BE2C (cell line): Measurements from ENCODE around the gene ITPK1. TPM values are rescaled to one million over a fixed set of nuclear protein-coding genes. Genes with fewer than 3 reads are reported as not detected.
"Not testable (repeated sequence)": the region's sequence is repeated elsewhere in the genome, so short reads cannot be mapped to it uniquely, and the experiment has no call there.

Experiments
- DNase-seq: peaks from one replicate; pipeline ENCODE4 v3.0.0-alpha.2; 2020
- H3K27me3 ChIP-seq: fragments of 250-450 bp; sonication (Bioruptor Pico); 2 replicates; pipeline ENCODE4 v1.5.1; 2020; ENCODE audit warnings: mild to moderate bottlenecking
- H3K36me3 ChIP-seq: fragments of 250-450 bp; sonication (Bioruptor Pico); 2 replicates; pipeline ENCODE4 v1.5.1; 2020; ENCODE audit warnings: mild to moderate bottlenecking
- H3K4me1 ChIP-seq: fragments of 250-450 bp; sonication (Bioruptor Pico); 2 replicates; pipeline ENCODE4 v1.5.1; 2020
- H3K4me3 ChIP-seq: 2 replicates; pipeline ENCODE4 v1.5.1; 2011; ENCODE audit warnings: low read depth, low read length
- H3K9me3 ChIP-seq: fragments of 250-450 bp; sonication (Bioruptor Pico); 2 replicates; pipeline ENCODE4 v1.5.1; 2020
- polyA plus RNA-seq: library from polyadenylated mRNA; unstranded; fragments of >200 nt; gene quantifications from one replicate; pipeline ENCODE4 v1.2.1, GENCODE V29; 2012; ENCODE audit warnings: low read depth, missing spikeins; ENCODE audit not compliant: insufficient read length, insufficient read depth
- TF ChIP-seq, protein P1 (sequence below): IDR thresholded peaks from 2 replicates; pipeline ENCODE4 v1.5.1; 2012; ENCODE audit warnings: mild to moderate bottlenecking, low read depth, low read length

Gene ITPK1
- polyA plus RNA-seq: 68.1 TPM

DNA sequence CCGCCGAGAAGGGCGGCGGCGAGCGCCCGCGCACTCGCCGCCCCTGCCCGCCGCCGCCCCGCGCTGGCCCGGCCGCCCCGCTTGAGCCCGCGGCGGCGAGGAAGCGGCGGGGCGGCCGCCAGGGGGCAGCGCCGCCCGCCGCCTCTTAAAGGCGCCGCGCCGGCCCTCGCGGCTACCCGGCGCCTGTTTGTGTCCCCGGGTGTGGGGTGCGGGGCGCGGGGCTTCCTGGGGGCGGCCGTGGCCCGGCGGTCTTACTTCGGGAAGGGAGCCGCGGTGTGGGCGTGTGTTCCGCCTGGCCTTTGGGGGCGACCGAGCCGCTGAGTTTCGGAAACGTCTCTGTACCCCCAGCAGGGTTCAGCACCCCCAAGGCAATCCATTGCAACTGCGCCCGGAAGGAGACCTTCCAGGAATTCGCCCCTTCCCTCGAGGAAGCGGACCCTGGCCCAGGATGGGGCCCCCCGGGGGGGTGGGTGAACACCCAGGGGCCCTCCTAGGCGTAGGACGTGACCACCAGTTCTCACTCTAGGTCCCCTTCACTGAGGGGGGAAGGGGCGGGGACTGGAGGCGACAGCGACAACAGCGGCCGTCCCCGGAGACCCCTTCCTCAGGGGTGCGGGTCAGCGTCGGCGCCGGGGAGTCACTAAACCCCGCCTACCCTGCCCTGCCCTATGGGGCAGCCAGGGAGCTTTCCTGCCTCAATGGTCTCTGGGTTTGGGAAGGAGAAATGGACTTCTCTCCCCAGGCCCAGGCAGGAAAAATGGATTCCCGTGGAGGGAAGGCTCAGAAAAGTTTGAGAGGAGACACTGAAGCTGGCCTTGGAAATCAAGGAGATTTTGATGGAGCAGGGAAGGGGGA lies at the start of gene ITPK1:
ITPK1 (minus strand) TSS at position 105 of the 855 bp plus-strand sequence. CDS start 762 bp downstream, outside the sequence.
- H3K27me3 ChIP-seq: no peaks in the 10 kb centered on the region
- TF ChIP-seq, protein P1, sequence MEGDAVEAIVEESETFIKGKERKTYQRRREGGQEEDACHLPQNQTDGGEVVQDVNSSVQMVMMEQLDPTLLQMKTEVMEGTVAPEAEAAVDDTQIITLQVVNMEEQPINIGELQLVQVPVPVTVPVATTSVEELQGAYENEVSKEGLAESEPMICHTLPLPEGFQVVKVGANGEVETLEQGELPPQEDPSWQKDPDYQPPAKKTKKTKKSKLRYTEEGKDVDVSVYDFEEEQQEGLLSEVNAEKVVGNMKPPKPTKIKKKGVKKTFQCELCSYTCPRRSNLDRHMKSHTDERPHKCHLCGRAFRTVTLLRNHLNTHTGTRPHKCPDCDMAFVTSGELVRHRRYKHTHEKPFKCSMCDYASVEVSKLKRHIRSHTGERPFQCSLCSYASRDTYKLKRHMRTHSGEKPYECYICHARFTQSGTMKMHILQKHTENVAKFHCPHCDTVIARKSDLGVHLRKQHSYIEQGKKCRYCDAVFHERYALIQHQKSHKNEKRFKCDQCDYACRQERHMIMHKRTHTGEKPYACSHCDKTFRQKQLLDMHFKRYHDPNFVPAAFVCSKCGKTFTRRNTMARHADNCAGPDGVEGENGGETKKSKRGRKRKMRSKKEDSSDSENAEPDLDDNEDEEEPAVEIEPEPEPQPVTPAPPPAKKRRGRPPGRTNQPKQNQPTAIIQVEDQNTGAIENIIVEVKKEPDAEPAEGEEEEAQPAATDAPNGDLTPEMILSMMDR: peak; percentile 9; the same call in 1 of the 2 replicates
- peak; percentile 72 for DNase-seq
- H3K9me3 ChIP-seq: no peaks in the 10 kb centered on the region
- H3K4me1 ChIP-seq: peaks cover 4% of the 10 kb centered on the region; the same call in 1 of the 2 replicates
- H3K36me3 ChIP-seq: peaks cover 6% of the 10 kb centered on the region
- H3K4me3 ChIP-seq: peak within 1 kb of the TSS; percentile 92

DNA sequence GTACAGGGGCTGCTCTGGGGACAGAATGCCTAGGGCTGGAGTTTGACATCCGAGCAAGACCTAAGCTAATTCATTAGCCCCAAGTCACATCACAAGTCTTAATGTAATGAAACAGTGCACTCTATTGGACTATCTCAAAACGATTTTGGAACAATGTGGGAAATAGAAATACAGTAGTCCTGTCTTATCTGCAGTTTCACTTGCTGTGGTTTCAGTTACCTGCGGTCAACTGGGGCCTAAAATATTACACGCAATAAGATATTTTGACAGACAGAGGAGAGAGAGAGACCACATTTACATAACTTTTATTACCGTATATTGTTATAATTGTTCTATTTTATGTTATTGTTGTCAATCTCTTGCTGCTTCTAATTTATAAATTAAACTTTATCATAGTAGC lies 47.8 kb upstream of the ITPK1 start:
- Histone ChIP-seq H3K4me3 (no peak overlapping the region), H3K27me3 (no peaks in the 10 kb centered on the region), H3K9me3 (no peaks in the 10 kb centered on the region; the same call in 1 of the 2 replicates), H3K36me3 (no peaks in the 10 kb centered on the region), H3K4me1 (peaks cover 9% of the 10 kb centered on the region)
- no peak for DNase-seq
- TF ChIP-seq, protein P1: no peak

DNA sequence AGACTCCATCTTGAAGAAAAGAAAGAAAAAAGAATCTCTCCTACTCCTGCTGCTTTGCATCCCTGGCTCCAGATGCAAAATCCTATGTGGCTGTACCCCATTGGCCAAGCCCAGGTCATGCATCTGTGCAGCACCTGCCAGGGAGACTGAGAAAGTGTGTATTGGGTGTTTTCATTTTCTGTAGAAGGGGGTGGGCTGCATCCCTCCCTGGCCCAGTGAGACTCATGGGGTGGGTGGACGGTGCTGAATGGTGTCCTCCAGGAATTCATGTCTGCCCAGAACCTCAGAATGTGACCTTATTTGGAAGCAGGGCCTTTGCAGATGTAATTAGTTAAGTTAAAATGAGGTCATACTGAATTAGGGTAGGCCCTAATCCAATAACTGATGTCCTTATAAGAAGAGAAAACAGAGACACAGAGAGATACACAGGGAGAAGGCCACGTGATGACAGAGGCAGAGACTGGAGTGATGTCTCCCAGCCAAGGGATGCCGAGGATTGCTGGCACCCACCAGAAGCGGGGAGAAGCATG lies 45.8 kb upstream of the ITPK1 start:
- TF ChIP-seq, protein P1: no peak
- peak; percentile 59 for DNase-seq

DNA sequence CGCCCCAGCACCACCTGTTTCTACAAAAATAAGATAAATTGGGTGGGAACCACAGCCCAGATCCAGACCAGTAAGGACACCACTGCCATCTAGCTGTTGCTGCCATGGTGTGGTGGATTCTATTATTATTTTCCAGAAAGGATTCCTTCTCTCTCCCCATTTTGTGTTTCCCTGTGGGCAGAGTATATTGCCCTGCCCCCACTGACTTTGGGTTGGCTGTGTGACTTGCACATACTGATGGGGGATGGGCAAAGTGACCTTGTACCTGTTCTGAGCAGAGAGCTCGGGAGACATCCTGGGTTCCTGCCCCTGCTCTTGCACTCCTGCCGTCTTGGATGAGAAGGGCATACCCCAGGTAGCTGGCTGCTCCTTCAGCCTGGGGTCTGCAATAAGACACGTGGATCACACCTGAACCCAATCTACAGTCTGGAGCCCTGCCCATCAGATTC lies 44.7 kb upstream of the ITPK1 start:
- TF ChIP-seq, protein P1: peak; percentile 68
- Histone ChIP-seq H3K4me3 (no peak overlapping the region), H3K4me1 (peaks cover 15% of the 10 kb centered on the region), H3K36me3 (no peaks in the 10 kb centered on the region), H3K27me3 (no peaks in the 10 kb centered on the region), H3K9me3 (no peaks in the 10 kb centered on the region; the same call in 1 of the 2 replicates)
- peak; percentile 46 for DNase-seq

More for the DNA sequence above, 45.8 kb upstream of the ITPK1 start:
- Histone ChIP-seq H3K4me3 (no peak overlapping the region), H3K27me3 (no peaks in the 10 kb centered on the region), H3K36me3 (no peaks in the 10 kb centered on the region), H3K4me1 (peaks cover 15% of the 10 kb centered on the region), H3K9me3 (no peaks in the 10 kb centered on the region; the same call in 1 of the 2 replicates)

DNA sequence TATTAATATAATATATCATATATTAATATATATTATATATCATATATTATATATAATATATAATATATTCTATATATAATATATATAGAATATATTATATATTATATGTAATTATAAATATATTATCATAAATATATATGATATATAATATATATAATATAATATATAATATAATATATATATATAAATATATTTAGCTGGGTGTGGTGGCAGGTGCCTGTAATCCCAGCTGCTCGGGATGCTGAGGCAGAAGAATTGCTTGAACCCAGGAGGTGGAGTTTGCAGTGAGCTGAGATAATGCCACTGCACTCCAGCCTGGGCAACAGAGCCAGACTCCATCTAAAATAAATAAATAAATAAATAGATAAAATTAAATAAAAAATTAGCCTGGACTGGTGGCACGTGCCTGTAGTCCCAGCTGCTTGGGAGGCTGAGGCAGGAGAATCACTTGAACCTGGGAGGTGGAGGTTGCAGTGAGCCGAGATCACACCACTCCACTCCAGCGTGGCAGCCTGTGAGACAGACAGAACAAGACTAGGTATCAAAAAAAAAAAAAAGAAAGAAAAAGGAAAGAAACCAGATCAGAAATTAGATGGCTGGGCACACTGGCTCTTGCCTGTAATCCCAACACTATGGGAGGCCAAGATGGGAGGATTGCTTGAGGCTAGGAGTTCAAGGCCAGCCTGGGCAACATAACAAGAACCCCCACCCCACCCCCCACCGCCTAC lies 44.1 kb upstream of the ITPK1 start:
- H3K27me3 ChIP-seq, H3K4me3 ChIP-seq, H3K36me3 ChIP-seq, H3K9me3 ChIP-seq, DNase-seq: not testable (repeated sequence)
- peaks cover 15% of the 10 kb centered on the region for H3K4me1 ChIP-seq

DNA sequence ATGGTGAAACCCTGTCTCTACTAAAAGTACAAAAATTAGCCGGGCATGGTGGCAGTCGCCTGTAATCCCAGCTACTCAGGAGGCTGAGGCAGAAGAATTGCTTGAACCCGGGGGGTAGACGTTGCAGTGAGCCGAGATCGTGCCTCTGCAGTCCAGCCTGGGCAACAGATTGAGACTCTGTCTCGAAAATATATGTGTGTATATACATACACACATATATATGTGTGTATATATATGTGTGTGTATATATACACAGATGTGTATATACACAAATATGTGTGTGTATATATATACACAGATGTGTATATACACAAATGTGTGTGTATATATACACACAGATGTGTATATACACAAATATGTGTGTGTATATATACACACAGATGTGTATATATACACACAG lies 42.6 kb upstream of the ITPK1 start:
- H3K4me1 ChIP-seq: peaks cover 15% of the 10 kb centered on the region
- H3K9me3 ChIP-seq, H3K27me3 ChIP-seq, DNase-seq, H3K4me3 ChIP-seq, H3K36me3 ChIP-seq: not testable (repeated sequence)
